ENCODE measurements around the gene RLN3. TPM values are rescaled to one million over a fixed set of nuclear protein-coding genes. Genes with fewer than 3 reads are reported as not detected.

RLN3 gene
- polyA plus RNA-seq, 3 donors = not detected

GRCh38 chr19:13993590-13994300 lies 34.2 kb upstream of the RLN3 start:
- DNase-seq = no peak

- DNase-seq = no peak
These were observed 32.8 kb upstream of the RLN3 start for GRCh38 chr19:13995017-13995728.

- DNase-seq = no peak
These were observed 31.8 kb upstream of the RLN3 start for GRCh38 chr19:13995878-13996765.

DNA sequence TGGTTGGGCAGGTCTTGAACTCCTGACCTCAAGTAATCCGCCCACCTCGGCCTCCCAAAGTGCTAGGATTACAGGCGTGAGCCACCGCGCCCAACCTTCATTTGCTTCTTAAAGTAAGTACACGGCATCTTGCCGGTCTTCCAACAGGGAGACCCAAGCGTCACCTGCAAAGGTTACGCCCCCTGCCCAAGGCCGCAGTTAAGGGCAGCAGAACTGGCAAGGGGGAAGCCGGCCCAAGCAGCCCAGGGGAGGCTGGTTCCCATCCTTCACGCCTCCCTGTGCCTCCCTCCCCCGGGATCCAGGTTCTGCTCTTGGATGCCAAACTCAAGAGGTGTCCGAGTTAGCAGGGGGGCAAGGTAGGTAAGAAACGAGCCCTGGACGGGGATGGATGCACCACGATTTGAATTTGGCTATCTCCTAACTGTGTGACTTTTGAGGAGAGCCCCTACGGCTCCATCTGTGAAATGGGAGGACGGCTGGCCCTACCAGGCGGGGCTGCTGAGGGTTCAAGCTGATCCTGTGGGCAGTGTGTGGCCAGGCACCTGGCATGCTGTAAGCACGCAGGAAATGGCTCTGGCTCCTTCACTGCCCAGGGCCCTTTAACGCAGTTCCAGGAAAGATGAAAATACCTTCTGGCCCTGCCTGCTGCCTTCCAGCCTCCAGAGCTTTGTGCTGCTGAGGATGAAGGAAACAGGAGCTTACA lies 30.9 kb upstream of the RLN3 start:
- DNase-seq = no peak

DNA sequence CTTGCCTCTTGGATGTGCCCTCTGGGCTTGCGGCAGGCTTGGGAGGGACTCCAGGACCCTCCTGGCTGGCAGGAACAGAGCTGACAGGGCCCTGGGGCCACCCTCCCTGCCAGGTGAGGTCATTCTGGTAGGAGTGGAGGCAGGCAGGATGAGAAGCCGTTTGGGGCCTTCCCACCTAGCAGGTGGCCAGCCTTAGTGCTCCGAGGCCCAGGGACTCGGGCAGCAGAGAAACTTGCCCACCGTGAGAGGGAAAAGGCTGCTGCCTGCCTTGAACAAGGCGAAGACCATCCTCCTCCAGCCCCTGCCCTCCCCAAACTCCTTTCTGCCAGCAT lies 30.4 kb upstream of the RLN3 start:
- DNase-seq = no peak

DNA sequence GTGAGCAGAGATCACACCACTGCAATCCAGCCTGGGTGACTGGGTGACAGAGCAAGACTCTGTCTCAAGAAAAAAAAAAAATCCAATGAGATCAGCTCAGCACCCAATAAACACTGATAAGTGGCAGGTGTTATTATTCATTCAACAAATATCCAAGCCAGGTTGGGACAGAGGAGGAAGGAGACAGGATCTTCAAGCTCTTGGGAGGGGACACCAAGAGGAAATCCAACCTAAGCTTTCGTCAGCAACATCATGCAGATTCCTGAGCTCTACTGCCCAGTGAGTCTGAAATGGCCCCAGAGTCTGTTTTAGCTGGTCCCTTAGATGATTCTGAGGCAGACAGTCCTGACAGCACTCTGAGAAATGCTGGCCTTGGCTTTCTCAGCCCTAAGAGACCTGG lies 29.5 kb upstream of the RLN3 start:
- no peak for DNase-seq

- DNase-seq = no peak
These were observed 28.9 kb upstream of the RLN3 start for GRCh38 chr19:13999085-13999484.

- no peak for DNase-seq
These were observed 27.1 kb upstream of the RLN3 start for GRCh38 chr19:14000691-14001375.

DNA sequence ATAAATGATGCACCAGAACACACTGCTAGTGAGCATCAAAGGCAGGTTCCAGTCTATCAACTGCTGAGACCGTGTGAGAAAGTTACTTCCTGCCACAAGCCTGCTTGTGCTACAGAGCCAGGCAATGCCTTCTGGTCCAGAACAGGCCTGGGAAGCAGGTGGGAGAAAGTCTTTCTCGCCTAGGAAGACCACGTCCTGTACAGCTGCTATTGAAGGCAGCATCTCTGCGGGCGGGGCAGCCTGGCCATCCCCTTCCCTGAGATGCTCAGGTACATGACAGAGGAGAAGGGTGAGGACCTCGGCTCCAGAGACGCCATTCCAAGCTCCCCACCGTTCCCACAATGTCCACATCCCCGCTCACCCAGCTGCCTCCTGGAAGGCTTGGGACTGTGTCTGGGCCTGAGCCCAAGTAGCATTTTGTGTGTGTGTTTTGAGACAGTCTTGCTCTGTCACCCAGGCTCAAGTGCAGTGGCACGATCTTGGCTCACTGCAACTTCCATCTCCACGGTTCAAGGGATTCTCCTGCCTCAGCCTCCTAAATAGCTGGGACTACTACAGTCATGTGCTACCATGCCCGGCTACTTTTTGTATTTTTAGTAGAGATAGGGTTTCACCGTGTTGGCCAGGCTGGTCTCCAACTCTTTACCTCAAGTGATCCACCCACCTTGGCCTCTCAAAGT lies 25.2 kb upstream of the RLN3 start:
- no peak for DNase-seq

DNA sequence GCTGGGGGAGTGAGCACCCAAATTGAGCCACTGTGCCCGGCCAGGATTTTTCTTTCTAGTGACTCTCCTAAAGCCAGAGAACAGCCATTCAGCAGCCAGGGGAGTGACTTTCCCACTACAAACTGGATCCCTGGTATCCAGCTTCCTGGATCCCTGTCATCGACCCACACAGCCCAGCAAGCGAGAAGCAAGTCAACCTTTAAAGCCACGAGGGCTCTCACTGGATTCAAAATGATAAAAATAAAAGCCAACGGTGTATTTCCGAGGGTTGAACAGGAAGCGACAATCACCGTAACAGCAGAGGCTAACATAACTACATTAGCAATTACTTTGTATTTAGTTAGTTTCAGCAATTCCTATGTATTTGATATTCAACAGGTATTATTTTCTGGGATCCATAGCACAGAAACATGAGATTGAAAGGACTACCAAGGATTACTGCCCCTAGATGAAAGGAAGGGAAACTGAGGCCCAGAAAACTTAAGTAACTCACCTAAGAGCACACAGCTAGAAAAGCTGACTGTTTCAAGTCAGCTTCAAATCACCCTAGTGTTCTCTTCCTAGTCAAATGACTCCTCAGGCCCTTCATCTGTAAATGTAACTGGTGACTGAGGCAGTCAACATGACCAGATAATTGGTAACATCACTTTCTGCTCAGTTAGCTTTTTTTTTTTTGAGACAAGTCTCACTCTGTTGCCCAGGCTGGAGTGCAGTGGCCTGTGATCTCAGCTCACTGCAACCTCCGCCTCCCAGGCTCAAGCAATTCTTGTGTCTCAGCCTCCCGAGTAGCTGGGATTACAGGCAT lies 24.5 kb upstream of the RLN3 start:
- DNase-seq = no peak

GRCh38 chr19:14004619-14005348 lies 23.2 kb upstream of the RLN3 start:
- no peak for DNase-seq

DNA sequence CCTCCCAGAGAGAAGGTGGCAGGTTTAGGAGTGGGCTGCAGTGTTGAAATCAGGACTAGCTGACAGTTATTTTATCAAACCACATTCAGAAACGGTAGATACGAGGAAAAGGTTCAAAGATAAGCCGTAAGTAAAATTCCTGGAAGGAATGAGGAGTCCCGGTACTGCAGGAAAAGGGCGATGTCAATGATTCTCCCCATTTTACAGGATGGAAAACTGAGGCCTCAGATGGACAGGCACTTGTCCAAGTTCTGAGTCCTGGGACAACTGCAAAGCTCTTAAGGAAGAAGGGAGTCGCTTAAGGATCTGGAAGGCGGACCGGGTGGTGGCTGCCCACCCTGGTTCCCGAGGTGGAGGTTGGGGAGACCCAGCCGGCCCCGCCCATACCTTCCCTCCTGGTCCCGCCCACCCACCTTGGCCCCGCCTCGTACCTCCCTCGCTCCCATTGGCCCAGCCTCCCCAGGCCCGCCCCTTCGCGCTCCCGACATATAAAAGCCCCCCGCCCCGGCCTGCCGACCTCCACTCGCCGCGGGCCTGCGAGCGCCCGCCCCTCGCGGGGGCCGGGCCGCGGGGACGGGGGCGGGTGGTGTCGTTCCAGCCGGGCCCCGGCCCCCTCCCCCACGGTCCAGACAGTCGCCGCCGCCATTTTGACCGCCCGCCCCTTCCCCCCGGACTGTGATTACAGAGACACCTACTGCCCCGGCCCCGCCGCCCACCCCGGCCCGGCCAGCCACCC lies 22.4 kb upstream of the RLN3 start:
- DNase-seq = peak; percentile 90

DNA sequence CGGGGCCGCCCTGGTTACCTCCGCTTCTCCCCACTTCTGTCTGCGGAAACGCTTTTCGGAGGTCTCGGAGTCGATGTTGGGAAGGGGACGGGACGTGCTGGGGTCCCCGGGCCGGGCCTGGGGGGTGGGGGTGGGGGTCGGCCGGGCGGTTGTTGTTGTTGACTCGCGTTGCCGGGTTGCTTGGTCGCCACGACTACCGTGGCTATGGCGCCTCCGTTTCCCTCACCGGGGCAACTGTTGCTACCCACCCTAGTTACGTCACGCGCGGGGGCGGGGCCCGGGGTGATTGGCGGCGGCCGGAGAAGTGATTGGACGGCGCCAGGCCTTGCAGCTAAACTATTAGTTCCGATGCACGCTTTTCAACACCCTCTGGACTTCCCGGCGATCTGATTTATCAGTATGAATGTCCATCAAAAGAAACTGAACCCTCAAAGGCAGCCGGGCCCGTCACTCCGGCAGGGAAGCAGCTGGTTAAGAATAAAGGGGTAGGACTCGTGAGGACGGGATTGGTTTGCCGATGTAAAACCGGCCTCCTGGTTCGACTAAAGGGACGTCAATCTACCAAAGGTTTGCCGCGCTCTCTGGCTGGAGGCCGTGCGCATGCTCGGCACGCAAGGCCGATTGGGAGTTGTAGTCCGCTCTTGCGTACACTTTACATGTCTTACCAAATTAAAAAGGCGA lies 21.7 kb upstream of the RLN3 start, which contains the start of gene RFX1:
TSS of gene RFX1 (minus strand) at position 236 of the 681 bp plus-strand sequence. CDS start 12,477 bp downstream, outside the sequence.
- peak; percentile 100 for DNase-seq

GRCh38 chr19:14006766-14007562 lies 21.0 kb upstream of the RLN3 start:
- DNase-seq = no peak

DNA sequence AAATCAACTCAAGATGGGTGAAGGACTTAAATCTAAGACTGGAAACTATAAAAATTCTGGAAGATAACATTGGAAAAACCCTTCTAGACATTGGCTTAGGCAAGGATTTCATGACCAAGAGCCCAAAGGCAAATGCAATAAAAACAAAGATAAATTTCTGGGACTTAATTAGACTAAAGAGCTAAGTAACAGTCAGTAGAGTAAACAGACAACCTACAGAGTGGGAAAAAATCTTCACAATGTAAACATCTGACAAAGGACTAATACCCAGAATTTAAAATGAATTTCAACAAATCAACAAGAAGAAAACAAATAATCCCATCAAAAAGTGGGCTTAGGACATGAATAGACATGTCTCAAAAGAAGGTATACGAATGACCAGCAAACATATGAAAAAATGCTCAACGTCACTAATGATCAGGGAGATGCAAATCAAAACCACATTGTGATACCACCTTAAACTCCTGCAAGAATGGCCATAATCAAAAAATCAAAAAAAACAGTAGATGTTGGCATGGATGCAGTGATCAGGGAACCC lies 15.5 kb upstream of the RLN3 start:
- DNase-seq = no peak

- DNase-seq = no peak
These were observed 12.4 kb upstream of the RLN3 start for GRCh38 chr19:14015524-14016035.

Data from renal pelvis (tissue), 4 donors.